Pancreas (tissue), 10 donors: ENCODE results near the gene PRKCZ. TPM values are rescaled to one million over a fixed set of nuclear protein-coding genes. Genes with fewer than 3 reads are reported as not detected.
A peak's percentile ranks its signal among the peaks of the same experiment; 100 is the strongest.

Experiments used
- ATAC-seq, 4 donors: fragments of 200-7000 bp; cut with Tn5 transposase; one replicate each; pipeline versions ENCODE4 v1.8.0 to v1.9.1; 2020; ENCODE audit warnings: mild to moderate bottlenecking in 4 of 4, moderate library complexity in 4 of 4
- DNase-seq, 6 donors: peaks; one replicate each; pipeline ENCODE4 v3.0.0-alpha.2; 2020
- FAIRE-seq: peaks from 2 replicates; lab custom pipeline; 2012; peaks lifted over from hg19 to GRCh38; lab: Jason Lieb, UNC
- H3K27ac ChIP-seq, 4 donors: fragments of 200-600 bp; sonication (generic); 1 replicate in 3 of 4; 2 replicates in 1 of 4; pipeline versions ENCODE4 v1.5.0 to v1.8.0; 2020
- H3K27me3 ChIP-seq, 4 donors: fragments of 200-600 bp; one replicate each; pipeline ENCODE4 v1.8.0; 2021
- H3K36me3 ChIP-seq, 3 donors: fragments of 200-600 bp; sonication (generic) in 1 of 3; one replicate each; pipeline versions ENCODE4 v1.5.0 to v1.8.0; 2020 to 2021
- H3K4me1 ChIP-seq, 3 donors: fragments of 200-600 bp; one replicate each; pipeline ENCODE4 v1.8.0; 2021
- H3K4me3 ChIP-seq, 4 donors: fragments of 200-600 bp; sonication (generic) in 2 of 4; one replicate each; pipeline versions ENCODE4 v1.5.0 to v1.8.0; 2020 to 2021
- H3K9me3 ChIP-seq, 4 donors: fragments of 200-600 bp; one replicate each; pipeline ENCODE4 v1.8.0; 2021
- WGBS, 2 donors: extraction: QIAGEN DNeasy Blood & Tissue Kit; methylation state at CpG; one replicate each; pipeline ENCODE4 v1.1.7; 2013; 5-methylcytosine and 5-hydroxymethylcytosine counted together
- intact Hi-C, 3 donors: fragments of 100-400 bp; cut with DNase I; formaldehyde crosslinking; loops; one replicate each; pipeline versions ENCODE4 v1.11.1 to v1.14.2; 2022
- polyA plus RNA-seq, 2 donors: library from polyadenylated mRNA; stranded (reverse); fragments of 200-250 nt; gene quantifications; one replicate each; pipeline ENCODE4 v1.2.3, GENCODE V29; 2013
- total RNA-seq, 6 donors: library from RNA; stranded (reverse); fragmentation: NEBNext Ultra II Directional in 4 of 6; extraction: Animal tissue kit (Norgen Biotek cat#: 25700) in 4 of 6; gene quantifications; one replicate each; pipeline versions ENCODE4 v1.2.1 to v1.2.4, GENCODE V29; 2021 to 2023
- TF ChIP-seq, protein P1 (sequence below), 4 donors: fragments of 200-600 bp; sonication (generic) in 3 of 4; IDR thresholded peaks; one replicate each; pipeline versions ENCODE4 v1.5.0 to v1.8.0; 2021; ENCODE audit warnings: antibody characterized with exemption in 4 of 4
- donor health status: healthy with polysubstance abuse.
- donor health status: DM: no; HTN: no; CAD: no; lungs with moderate emphysema.
- donor health status: DM: no; HTN: no; CAD: no.
- donor health status: control.
- donor health status: control.
- donor health status: Bipolar disorder and iron deficiency.
- donor health status: DM: yes; HTN: yes; CAD: no.
- donor health status: DM: no; HTN: no; CAD: no.
- donor health status: DM: no; HTN: no; CAD: no.
- donor health status: DM: yes; HTN: yes; CAD: no.

PRKCZ gene
- total and polyA plus RNA-seq, 8 donors = 9.8 to 27.4 (median 17.1) TPM

DNA sequence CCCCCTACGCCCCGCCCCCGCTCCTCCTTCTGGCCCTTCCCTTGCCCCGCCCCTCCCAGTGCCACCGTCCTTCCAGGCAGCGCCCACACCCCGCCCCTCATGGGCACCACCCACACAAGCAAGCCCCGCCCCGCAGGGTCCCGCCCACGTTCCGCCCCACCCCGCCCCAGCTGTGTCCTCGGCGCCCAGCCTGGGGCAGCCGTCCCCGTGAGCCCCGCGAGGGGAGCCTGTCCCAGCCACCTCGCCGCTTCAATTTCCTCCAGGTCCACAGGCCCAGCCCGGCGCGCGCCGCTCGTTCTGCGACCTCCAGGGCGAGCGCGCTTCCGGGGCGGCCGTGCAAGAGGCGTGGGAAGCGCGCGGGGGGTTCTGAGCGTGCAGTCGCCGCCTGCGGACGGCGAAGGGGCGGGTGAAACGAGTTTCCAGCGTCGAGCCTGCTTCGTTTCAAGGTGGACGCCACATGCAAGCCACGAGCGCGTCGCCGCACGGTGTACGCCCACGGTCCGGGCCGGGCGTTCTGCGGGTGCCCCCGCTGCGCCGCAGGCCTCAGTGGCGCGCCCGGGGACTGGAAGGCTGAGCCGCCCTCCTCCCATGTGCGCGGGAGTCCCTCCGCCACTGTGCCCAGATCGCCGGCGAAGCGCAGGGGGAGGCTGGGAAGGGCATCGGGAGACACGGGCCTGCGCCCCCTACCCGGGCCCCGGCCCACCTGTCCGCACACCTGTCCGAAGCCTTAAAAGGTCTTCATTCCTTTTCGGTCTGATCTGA is 155.2 kb downstream of the PRKCZ start:
- Histone ChIP-seq H3K27me3 (no peaks in the 10 kb centered on the region), H3K4me1 (peaks cover 15 to 24% (median 19%) of the 10 kb centered on the region in 3 donors), H3K27ac (peak overlapping the region; percentile 55 to 76 (median 72)), H3K36me3 (no peaks in the 10 kb centered on the region), H3K4me3 (peak overlapping the region in 3 of 4 donors; percentile 14 to 53 (median 44)), H3K9me3 (no peaks in the 10 kb centered on the region)
- WGBS, 2 donors = 19 to 25% methylated on average over 68 to 81 of the region's 84 CpGs
- intact Hi-C loops = no loop called here
- ATAC-seq = peak; percentile 80 to 88 (median 86)
- no peak for FAIRE-seq
- TF ChIP-seq, protein P1, sequence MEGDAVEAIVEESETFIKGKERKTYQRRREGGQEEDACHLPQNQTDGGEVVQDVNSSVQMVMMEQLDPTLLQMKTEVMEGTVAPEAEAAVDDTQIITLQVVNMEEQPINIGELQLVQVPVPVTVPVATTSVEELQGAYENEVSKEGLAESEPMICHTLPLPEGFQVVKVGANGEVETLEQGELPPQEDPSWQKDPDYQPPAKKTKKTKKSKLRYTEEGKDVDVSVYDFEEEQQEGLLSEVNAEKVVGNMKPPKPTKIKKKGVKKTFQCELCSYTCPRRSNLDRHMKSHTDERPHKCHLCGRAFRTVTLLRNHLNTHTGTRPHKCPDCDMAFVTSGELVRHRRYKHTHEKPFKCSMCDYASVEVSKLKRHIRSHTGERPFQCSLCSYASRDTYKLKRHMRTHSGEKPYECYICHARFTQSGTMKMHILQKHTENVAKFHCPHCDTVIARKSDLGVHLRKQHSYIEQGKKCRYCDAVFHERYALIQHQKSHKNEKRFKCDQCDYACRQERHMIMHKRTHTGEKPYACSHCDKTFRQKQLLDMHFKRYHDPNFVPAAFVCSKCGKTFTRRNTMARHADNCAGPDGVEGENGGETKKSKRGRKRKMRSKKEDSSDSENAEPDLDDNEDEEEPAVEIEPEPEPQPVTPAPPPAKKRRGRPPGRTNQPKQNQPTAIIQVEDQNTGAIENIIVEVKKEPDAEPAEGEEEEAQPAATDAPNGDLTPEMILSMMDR (IDR thresholded peaks at IDR 0.05) = no peak
- peak; percentile 94 to 99 (median 98) for DNase-seq

DNA sequence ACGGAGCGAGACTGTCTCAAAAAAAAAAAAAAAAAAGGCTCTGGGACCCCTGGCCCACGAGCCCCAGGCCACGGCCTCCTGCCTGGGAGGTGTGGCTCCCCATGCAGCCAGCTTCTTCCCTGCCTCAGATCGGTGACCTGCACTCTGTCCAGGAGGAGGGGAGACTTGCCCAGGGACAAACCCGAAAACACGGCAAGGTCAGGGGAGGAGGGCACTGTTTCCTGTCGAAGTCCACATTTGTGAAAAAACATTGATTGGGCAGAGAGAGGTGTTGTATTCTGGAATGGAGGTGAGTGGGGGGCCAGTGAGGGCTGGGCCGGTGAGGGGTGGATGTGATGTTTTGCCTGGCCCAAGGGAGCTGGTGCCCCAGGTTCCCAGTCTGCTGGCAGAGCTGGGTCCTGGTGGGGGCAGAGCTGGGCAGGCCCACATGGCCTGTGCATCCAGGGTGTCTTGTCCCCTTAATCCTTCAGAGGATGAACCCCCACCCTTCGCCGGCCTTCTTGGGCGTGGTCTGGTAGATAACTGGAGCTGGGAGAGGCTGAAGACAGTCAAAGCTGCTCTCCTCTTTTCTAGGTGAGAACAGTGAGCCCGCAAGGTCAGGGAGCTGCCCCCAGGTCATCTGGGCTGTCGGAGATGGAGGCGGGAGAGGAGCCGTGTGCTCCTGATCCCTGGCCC is 156.7 kb downstream of the PRKCZ start:
- WGBS, 2 donors = 83 to 84% methylated on average over 16 of the region's 16 CpGs
- no peak for FAIRE-seq
- no peak for ATAC-seq
- Histone ChIP-seq H3K9me3 (no peaks in the 10 kb centered on the region), H3K36me3 (no peaks in the 10 kb centered on the region), H3K4me3 (no peak overlapping the region), H3K27ac (peak overlapping the region; percentile 6 to 86 (median 74)), H3K4me1 (peaks cover 15 to 24% (median 19%) of the 10 kb centered on the region in 3 donors), H3K27me3 (no peaks in the 10 kb centered on the region)
- intact Hi-C loops = no loop called here
- peak in 4 of 6 donors; percentile 32 to 59 (median 42) for DNase-seq
- TF ChIP-seq, protein P1 (IDR thresholded peaks at IDR 0.05) = no peak

- ATAC-seq = peak; percentile 31 to 61 (median 51)
- peak overlapping the region; percentile 56 to 86 (median 80) for H3K27ac ChIP-seq
- WGBS, 2 donors = 37 to 52% methylated on average over 24 of the region's 24 CpGs
These were observed 158.4 kb downstream of the PRKCZ start for GRCh38 chr1:2208309-2209239.

DNA sequence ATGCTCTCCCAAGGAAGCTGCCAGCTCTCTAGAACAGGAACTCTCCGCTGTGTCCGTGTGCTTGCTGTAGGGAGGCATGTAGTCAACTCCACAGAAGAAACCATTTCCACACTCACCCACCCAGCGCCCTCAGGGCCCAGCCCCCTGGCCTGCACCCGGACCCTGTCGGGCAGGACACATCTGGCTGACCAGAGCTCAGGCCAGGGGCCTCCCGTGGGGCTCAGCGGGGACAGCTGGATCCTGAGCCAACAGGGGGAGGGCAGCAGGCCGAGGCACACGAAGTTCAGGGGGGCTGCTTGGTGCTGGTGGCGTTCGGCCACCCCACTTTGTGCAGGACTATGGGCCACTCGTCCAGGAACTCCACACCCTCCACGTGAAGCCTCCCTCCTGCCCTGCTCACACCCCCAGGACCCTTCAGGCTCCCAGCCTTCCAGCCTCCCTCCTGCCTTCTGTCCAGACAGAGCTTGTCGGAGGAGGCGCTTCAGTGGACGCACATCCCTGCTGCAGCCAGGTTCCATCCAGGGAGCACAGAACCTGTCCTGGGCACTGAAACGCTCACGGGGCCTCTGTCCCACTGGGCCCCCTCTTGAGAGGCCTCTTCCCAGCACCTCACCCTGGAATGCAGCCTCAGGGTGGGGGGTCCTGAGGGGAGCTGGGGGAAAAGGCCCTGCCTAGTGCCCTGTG is 159.3 kb downstream of the PRKCZ start:
- Histone ChIP-seq H3K4me1 (peaks cover 23 to 34% (median 33%) of the 10 kb centered on the region in 3 donors), H3K9me3 (no peaks in the 10 kb centered on the region), H3K27ac (no peak overlapping the region), H3K36me3 (no peaks in the 10 kb centered on the region), H3K27me3 (no peaks in the 10 kb centered on the region), H3K4me3 (no peak overlapping the region)
- TF ChIP-seq, protein P1 (IDR thresholded peaks at IDR 0.05) = no peak
- ATAC-seq (no peak), FAIRE-seq (no peak), DNase-seq (peak in 3 of 6 donors; percentile 50 to 78 (median 56))
- 84 to 89% methylated on average over 17 to 18 of the region's 18 CpGs for WGBS, 2 donors
- intact Hi-C loops = no loop called here

More at GRCh38 chr1:2208309-2209239, 158.4 kb downstream of the PRKCZ start:
- Histone ChIP-seq H3K27me3 (no peaks in the 10 kb centered on the region), H3K4me1 (peaks cover 23 to 40% (median 33%) of the 10 kb centered on the region in 3 donors), H3K36me3 (no peaks in the 10 kb centered on the region), H3K4me3 (no peak overlapping the region), H3K9me3 (no peaks in the 10 kb centered on the region)
- no peak for FAIRE-seq
- DNase-seq = peak; percentile 79 to 92 (median 84)
- TF ChIP-seq, protein P1 (IDR thresholded peaks at IDR 0.05) = no peak
- intact Hi-C loops = no loop called here
